A673 (cell line): ENCODE results near the gene LAMA5.

Source experiments
- CTCF ChIP-seq: fragments of 300-800, 200-600 bp; sonication (generic); conservative IDR thresholded peaks from 2 replicates; pipeline ENCODE4 v1.5.1; 2017; ENCODE audit warnings: low read depth, mild to moderate bottlenecking, antibody characterized with exemption, low read length, moderate library complexity, mixed read lengths
- EZH2 ChIP-seq: fragments of 200-600 bp; sonication (generic); IDR thresholded peaks from 2 replicates; pipeline ENCODE4 v1.6.1; 2017; ENCODE audit warnings: borderline replicate concordance, low read depth, mild to moderate bottlenecking, mixed read lengths, antibody characterized with exemption, low read length; ENCODE audit not compliant: poor library complexity, severe bottlenecking

GRCh38 chr20:62336775-62337557, 30.1 kb downstream of the LAMA5 start:
- no peak for TF ChIP-seq CTCF
- no peak for TF ChIP-seq EZH2
